HepG2 (cell line): ENCODE measurements around the gene SLC34A3. TPM values are rescaled to one million over a fixed set of nuclear protein-coding genes. Genes with fewer than 3 reads are reported as not detected.

Experiments used
- CBX2 ChIP-seq, 2 experiments: fragments of 200-600 bp in 1 of 2; sonication (generic); formaldehyde crosslinking in 1 of 2; IDR thresholded peaks; 2 replicates each; pipeline versions ENCODE4 v1.7.0 to v1.8.1; 2018 to 2022; ENCODE audit warnings: low read depth in 2 of 2, low read length in 1 of 2, mild to moderate bottlenecking in 1 of 2, missing genetic modification reagents in 1 of 2
- ELF4 ChIP-seq: sonication (generic); formaldehyde crosslinking; IDR thresholded peaks from 2 replicates; pipeline ENCODE4 v1.5.0; 2020; ENCODE audit warnings: missing genetic modification reagents, mild to moderate bottlenecking, moderate library complexity, borderline replicate concordance
- ESRRA ChIP-seq: sonication (generic); formaldehyde crosslinking; IDR thresholded peaks from 2 replicates; pipeline ENCODE4 v1.5.1; 2020; ENCODE audit warnings: mild to moderate bottlenecking, low read depth, missing genetic modification reagents
- ETV5 ChIP-seq: IDR thresholded peaks from 2 replicates; pipeline ENCODE4 v1.6.1; 2018; ENCODE audit warnings: missing biosample characterization, missing genetic modification reagents, inconsistent platforms, borderline replicate concordance
- HMG20B ChIP-seq: conservative IDR thresholded peaks from 2 replicates; pipeline ENCODE4 v1.6.1; 2016; ENCODE audit warnings: missing genetic modification reagents, missing compliant biosample characterization
- HOMEZ ChIP-seq: IDR thresholded peaks from 2 replicates; pipeline ENCODE4 v1.6.1; 2016; ENCODE audit warnings: low read depth
- HOXA9 ChIP-seq: sonication (generic); formaldehyde crosslinking; IDR thresholded peaks from 2 replicates; pipeline ENCODE4 v1.8.1; 2022; ENCODE audit warnings: missing genetic modification reagents, mild to moderate bottlenecking, moderate library complexity, borderline replicate concordance
- KDM5B ChIP-seq: sonication (generic); formaldehyde crosslinking; IDR thresholded peaks from 2 replicates; pipeline ENCODE4 v1.4.0; 2020; ENCODE audit warnings: missing genetic modification reagents, mild to moderate bottlenecking, borderline replicate concordance
- NFE2L1 ChIP-seq: sonication (generic); formaldehyde crosslinking; IDR thresholded peaks from 2 replicates; pipeline ENCODE4 v1.4.0; 2020; ENCODE audit warnings: missing genetic modification reagents, mild to moderate bottlenecking, borderline replicate concordance
- NFIC ChIP-seq: IDR thresholded peaks from 2 replicates; pipeline ENCODE4 v1.6.1; 2012; ENCODE audit warnings: mild to moderate bottlenecking, low read length, inconsistent platforms
- PHB2 ChIP-seq: fragments of 450-650 bp; IDR thresholded peaks from 2 replicates; pipeline ENCODE4 v1.6.1; 2018; ENCODE audit not compliant: partially characterized antibody
- RFX5 ChIP-seq: IDR thresholded peaks from 2 replicates; pipeline ENCODE4 v1.6.1; 2011; ENCODE audit warnings: low read depth, low read length, improper control_type of control experiment
- STAG1 ChIP-seq: sonication (generic); formaldehyde crosslinking; IDR thresholded peaks from 2 replicates; pipeline ENCODE4 v1.4.0; 2020; ENCODE audit warnings: missing genetic modification reagents
- ZBTB21 ChIP-seq: sonication (generic); formaldehyde crosslinking; IDR thresholded peaks from 2 replicates; pipeline ENCODE4 v1.4.0; 2020; ENCODE audit warnings: missing genetic modification reagents
- ZBTB39 ChIP-seq: sonication (generic); formaldehyde crosslinking; IDR thresholded peaks from 2 replicates; pipeline ENCODE4 v1.5.0; 2020; ENCODE audit warnings: missing genetic modification reagents
- ZNF10 ChIP-seq: sonication (generic); formaldehyde crosslinking; IDR thresholded peaks from 2 replicates; pipeline ENCODE4 v1.4.0; 2020; ENCODE audit warnings: mild to moderate bottlenecking, low read depth, missing genetic modification reagents, borderline replicate concordance
- ZNF34 ChIP-seq: sonication (generic); formaldehyde crosslinking; IDR thresholded peaks from 2 replicates; pipeline ENCODE4 v1.4.0; 2020; ENCODE audit warnings: mild to moderate bottlenecking, missing genetic modification reagents, borderline replicate concordance
- ZNF510 ChIP-seq: sonication (generic); formaldehyde crosslinking; IDR thresholded peaks from 2 replicates; pipeline ENCODE4 v1.4.0; 2020; ENCODE audit warnings: low read depth, mild to moderate bottlenecking, missing genetic modification reagents
- ZNF567 ChIP-seq: sonication (generic); formaldehyde crosslinking; IDR thresholded peaks from 2 replicates; pipeline ENCODE4 v1.8.1; 2023; ENCODE audit warnings: mild to moderate bottlenecking, missing genetic modification reagents, borderline replicate concordance
- ZNF782 ChIP-seq: sonication (generic); formaldehyde crosslinking; IDR thresholded peaks from 2 replicates; pipeline ENCODE4 v1.4.0; 2020; ENCODE audit warnings: missing genetic modification reagents, mild to moderate bottlenecking, borderline replicate concordance
- ZNF800 ChIP-seq: sonication (generic); formaldehyde crosslinking; IDR thresholded peaks from 2 replicates; pipeline ENCODE4 v1.4.0; 2020; ENCODE audit warnings: missing genetic modification reagents
- polyA plus RNA-seq, 8 experiments: library from polyadenylated mRNA; depleted of rRNA in 3 of 8; stranded (reverse) in 7 of 8; unstranded in 1 of 8; fragments of >200 nt; fragmentation: Illumina TruSeq in 4 of 8; extraction: Trizol in 4 of 8; gene quantifications; 2 replicates each; pipeline versions ENCODE4 v1.2.1 to v1.2.3, GENCODE V29; 2011 to 2016; ENCODE audit warnings: low read depth in 4 of 8, missing spikeins in 1 of 8, mixed read lengths in 1 of 8; ENCODE audit not compliant: insufficient read depth in 1 of 8
- total RNA-seq, 5 experiments: library from RNA; depleted of rRNA; stranded (reverse); fragments of >200 nt; fragmentation: Illumina TruSeq; extraction: Trizol; gene quantifications; 2 replicates each; pipeline ENCODE4 v1.2.3, GENCODE V29; 2016; ENCODE audit warnings: low read depth in 1 of 5

Gene SLC34A3
- total and polyA plus RNA-seq, 2 of the 13 experiments (the other 11 are each of a cell fraction or from before 2014, with no cell fraction given): 0.07 to 1.0 TPM

GRCh38 chr9:137221506-137222111 lies 9.1 kb upstream of the SLC34A3 start (continued):
- no peak for TF ChIP-seq ZBTB39 (CRISPR knock-in tag)
- peak; percentile 46; the same call in 1 of the 2 replicates for TF ChIP-seq ZNF782 (CRISPR knock-in tag)
- no peak for TF ChIP-seq ZNF510 (CRISPR knock-in tag)
- no peak for TF ChIP-seq ZNF34
- no peak for TF ChIP-seq NFE2L1 (CRISPR knock-in tag)
- no peak; the same call in 1 of the 2 replicates for TF ChIP-seq ETV5 (CRISPR knock-in tag)
- TF ChIP-seq STAG1 (CRISPR knock-in tag): no peak
- no peak for TF ChIP-seq ZNF567 (CRISPR knock-in tag)
- no peak for TF ChIP-seq NFIC
- no peak for TF ChIP-seq PHB2
- TF ChIP-seq ZNF800 (CRISPR knock-in tag): no peak
- no peak for TF ChIP-seq HMG20B (CRISPR knock-in tag)
- TF ChIP-seq HOMEZ: no peak
- no peak for TF ChIP-seq RFX5
- no peak for TF ChIP-seq ELF4 (CRISPR knock-in tag)
- no peak for TF ChIP-seq CBX2 (IDR thresholded peaks at IDR 0.05; ENCODE audit: low read depth, low read length)
- TF ChIP-seq CBX2 (CRISPR knock-in tag; IDR thresholded peaks at IDR 0.05; ENCODE audit: low read depth): no peak
- TF ChIP-seq KDM5B (CRISPR knock-in tag): no peak
- no peak for TF ChIP-seq HOXA9 (CRISPR knock-in tag)
- peak; percentile 84 for TF ChIP-seq ESRRA (CRISPR knock-in tag)
- TF ChIP-seq ZNF10: no peak
- TF ChIP-seq ZBTB21 (CRISPR knock-in tag): no peak
